Testis (tissue), 3 donors: ENCODE data around the gene NDUFA13. TPM values are rescaled to one million over a fixed set of nuclear protein-coding genes. Genes with fewer than 3 reads are reported as not detected.

Experiments used
- DNase-seq: peaks from one replicate; pipeline ENCODE4 v3.0.0-alpha.2; 2019
- H3K27ac ChIP-seq, 2 donors: fragments of 200-600 bp; sonication (generic); one replicate each; pipeline ENCODE4 v1.5.1; 2019
- H3K27me3 ChIP-seq: fragments of 200-600 bp; sonication (generic); one replicate; pipeline ENCODE4 v1.5.1; 2019
- H3K36me3 ChIP-seq: fragments of 200-600 bp; sonication (generic); one replicate; pipeline ENCODE4 v1.5.1; 2017; ENCODE audit warnings: low read depth; ENCODE audit errors: missing control alignments
- H3K4me1 ChIP-seq: fragments of 200-600 bp; sonication (generic); one replicate; pipeline ENCODE4 v1.5.1; 2019
- H3K4me3 ChIP-seq, 2 donors: fragments of 200-600 bp; sonication (generic); one replicate each; pipeline ENCODE4 v1.5.1; 2017 to 2019
- H3K9me3 ChIP-seq: fragments of 200-600 bp; sonication (generic); one replicate; pipeline ENCODE4 v1.5.1; 2017
- POLR2A ChIP-seq: fragments of 450-650 bp; IDR thresholded peaks from one replicate; pipeline ENCODE4 v1.6.1; 2017; ENCODE audit warnings: antibody characterized with exemption, mild to moderate bottlenecking, moderate library complexity
- WGBS, 2 donors: methylation state at CpG; one replicate each; pipeline ENCODE4 v1.1.5; 2018; 5-methylcytosine and 5-hydroxymethylcytosine counted together
- intact Hi-C: fragments of 100-400 bp; cut with DNase I; formaldehyde crosslinking; loops from one replicate; pipeline ENCODE4 v1.15.1; 2023; ENCODE audit warnings: low total_unique reads
- polyA plus RNA-seq: library from polyadenylated mRNA; stranded (reverse); fragments of 350-450 nt; fragmentation: Illumina TruSeq; extraction: RNeasy Lipid Tissue Mini Kit (QIAGEN cat#74804); gene quantifications from one replicate; pipeline ENCODE4 v1.2.3, GENCODE V29; 2014; ENCODE audit warnings: low read depth, low replicate concordance; ENCODE audit not compliant: insufficient read depth
- total RNA-seq, 2 donors: library from RNA; depleted of rRNA; stranded (reverse); fragments of >200 nt; gene quantifications; one replicate each; pipeline ENCODE4 v1.2.3, GENCODE V29; 2016
- TF ChIP-seq, protein P1 (sequence below), 3 experiments: fragments of 450-650 bp in 2 of 3; fragments of 200-600 bp in 1 of 3; sonication (generic) in 1 of 3; IDR thresholded peaks; one replicate each; pipeline ENCODE4 v1.5.1; 2016 to 2019; ENCODE audit warnings: antibody characterized with exemption in 3 of 3, mild to moderate bottlenecking in 2 of 3, moderate library complexity in 1 of 3

Gene NDUFA13
- total and polyA plus RNA-seq, 3 donors from 2014 or later: 210 to 283 (median 260) TPM

DNA sequence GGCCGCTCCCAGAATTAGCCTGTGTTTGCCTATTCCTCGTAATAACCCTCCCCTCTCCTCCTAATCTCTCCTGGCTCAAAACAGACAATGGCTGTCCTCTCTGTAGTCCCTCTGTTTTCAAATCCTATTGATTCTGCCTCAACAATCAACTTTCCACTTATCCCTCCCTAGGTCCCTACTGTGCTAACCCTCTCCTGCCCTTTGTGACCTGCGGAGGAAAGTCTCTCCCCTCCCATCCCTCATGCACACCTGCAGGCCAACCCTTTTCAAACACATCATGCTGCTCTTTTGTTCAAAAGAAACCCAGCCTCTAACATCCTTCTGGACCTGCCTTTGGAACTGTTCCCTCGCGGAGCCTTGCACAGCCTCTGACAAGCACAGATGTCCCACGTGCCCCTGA is 59.4 kb downstream of the NDUFA13 start:
- Histone ChIP-seq H3K4me3 (no peak overlapping the region), H3K27ac (no peak overlapping the region), H3K9me3 (no peaks in the 10 kb centered on the region), H3K27me3 (no peaks in the 10 kb centered on the region), H3K36me3 (no peaks in the 10 kb centered on the region), H3K4me1 (no peaks in the 10 kb centered on the region)
- DNase-seq: no peak
- WGBS, 2 donors: 81 to 83% methylated on average over 6 of the region's 6 CpGs
- intact Hi-C loops: no loop called here
- TF ChIP-seq, protein P1, sequence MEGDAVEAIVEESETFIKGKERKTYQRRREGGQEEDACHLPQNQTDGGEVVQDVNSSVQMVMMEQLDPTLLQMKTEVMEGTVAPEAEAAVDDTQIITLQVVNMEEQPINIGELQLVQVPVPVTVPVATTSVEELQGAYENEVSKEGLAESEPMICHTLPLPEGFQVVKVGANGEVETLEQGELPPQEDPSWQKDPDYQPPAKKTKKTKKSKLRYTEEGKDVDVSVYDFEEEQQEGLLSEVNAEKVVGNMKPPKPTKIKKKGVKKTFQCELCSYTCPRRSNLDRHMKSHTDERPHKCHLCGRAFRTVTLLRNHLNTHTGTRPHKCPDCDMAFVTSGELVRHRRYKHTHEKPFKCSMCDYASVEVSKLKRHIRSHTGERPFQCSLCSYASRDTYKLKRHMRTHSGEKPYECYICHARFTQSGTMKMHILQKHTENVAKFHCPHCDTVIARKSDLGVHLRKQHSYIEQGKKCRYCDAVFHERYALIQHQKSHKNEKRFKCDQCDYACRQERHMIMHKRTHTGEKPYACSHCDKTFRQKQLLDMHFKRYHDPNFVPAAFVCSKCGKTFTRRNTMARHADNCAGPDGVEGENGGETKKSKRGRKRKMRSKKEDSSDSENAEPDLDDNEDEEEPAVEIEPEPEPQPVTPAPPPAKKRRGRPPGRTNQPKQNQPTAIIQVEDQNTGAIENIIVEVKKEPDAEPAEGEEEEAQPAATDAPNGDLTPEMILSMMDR (IDR thresholded peaks at IDR 0.05): no peak
- no peak for TF ChIP-seq POLR2A

Other genes with a start within 250 kb of the NDUFA13 start
- 1 to 10 TPM in 1 of 2 donors, under 1 TPM in 1; 0.93 to 1.2 TPM for gene TM6SF2, start 242.9 kb upstream of the NDUFA13 start, total RNA-seq
- 0.96 TPM for gene TM6SF2, start 242.9 kb upstream of the NDUFA13 start, polyA plus RNA-seq
- 10 to 100 TPM; 87.4 to 98.8 TPM for gene SUGP1, start 195.7 kb upstream of the NDUFA13 start, total RNA-seq
- 89.8 TPM for gene SUGP1, start 195.7 kb upstream of the NDUFA13 start, polyA plus RNA-seq
- 100 to 1,000 TPM; 143 to 151 TPM for gene MAU2, start 195.4 kb upstream of the NDUFA13 start, total RNA-seq
- 77.2 TPM for gene MAU2, start 195.4 kb upstream of the NDUFA13 start, polyA plus RNA-seq
- gene GATAD2A, start 110.5 kb upstream of the NDUFA13 start, total RNA-seq: 100 to 1,000 TPM; 163 to 197 TPM
- 109 TPM for gene GATAD2A, start 110.5 kb upstream of the NDUFA13 start, polyA plus RNA-seq
- 100 to 1,000 TPM; 117 to 722 TPM for gene TSSK6, start 677 bp upstream of the NDUFA13 start, total RNA-seq
- gene TSSK6, start 677 bp upstream of the NDUFA13 start, polyA plus RNA-seq: 125 TPM
- 10 to 100 TPM; 29.3 to 49.1 TPM for gene YJEFN3, start 12.7 kb downstream of the NDUFA13 start, total RNA-seq
- 24.2 TPM for gene YJEFN3, start 12.7 kb downstream of the NDUFA13 start, polyA plus RNA-seq
- gene CILP2, start 22.0 kb downstream of the NDUFA13 start, total RNA-seq: 1 to 10 TPM; 5.6 to 9.5 TPM
- gene CILP2, start 22.0 kb downstream of the NDUFA13 start, polyA plus RNA-seq: 10.0 TPM
- 10 to 100 TPM; 16.2 to 28.3 TPM for gene PBX4, start 102.5 kb downstream of the NDUFA13 start, total RNA-seq
- 18.0 TPM for gene PBX4, start 102.5 kb downstream of the NDUFA13 start, polyA plus RNA-seq
- 100 to 1,000 TPM; 181 to 224 TPM for gene LPAR2, start 112.0 kb downstream of the NDUFA13 start, total RNA-seq
- gene LPAR2, start 112.0 kb downstream of the NDUFA13 start, polyA plus RNA-seq: 73.9 TPM
- gene GMIP, start 127.4 kb downstream of the NDUFA13 start, total RNA-seq: 10 to 100 TPM; 13.4 to 15.2 TPM
- gene GMIP, start 127.4 kb downstream of the NDUFA13 start, polyA plus RNA-seq: 8.8 TPM
- gene ATP13A1, start 147.5 kb downstream of the NDUFA13 start, total RNA-seq: 100 to 1,000 TPM; 292 to 360 TPM
- 64.1 TPM for gene ATP13A1, start 147.5 kb downstream of the NDUFA13 start, polyA plus RNA-seq
- gene ZNF101, start 152.6 kb downstream of the NDUFA13 start, total RNA-seq: 10 to 100 TPM in 1 of 2 donors, 1 to 10 TPM in 1; 9.2 to 12.0 TPM
- 15.6 TPM for gene ZNF101, start 152.6 kb downstream of the NDUFA13 start, polyA plus RNA-seq
- 10 to 100 TPM; 10.7 to 12.1 TPM for gene ZNF14, start 216.9 kb downstream of the NDUFA13 start, total RNA-seq
- gene ZNF14, start 216.9 kb downstream of the NDUFA13 start, polyA plus RNA-seq: 3.0 TPM